Natural killer cell (primary cell): Measurements from ENCODE around the gene LRRC37A2. TPM values are rescaled to one million over a fixed set of nuclear protein-coding genes. Genes with fewer than 3 reads are reported as not detected.
"Not testable (repeated sequence)": the region's sequence is repeated elsewhere in the genome, so short reads cannot be mapped to it uniquely, and the experiment has no call there.

ENCODE experiments used
- ATAC-seq, 3 donors: fragments of 150-1000 bp in 2 of 3; fragments of 200-7000 bp in 1 of 3; cut with Tn5 transposase; 1 replicate in 1 of 3; 2 replicates in 2 of 3; pipeline ENCODE4 v1.10.0; 2021; ENCODE audit warnings: mild to moderate bottlenecking in 2 of 3, moderate library complexity in 2 of 3
- DNase-seq, 2 donors: peaks; one replicate each; pipeline versions ENCODE4 v3.0.0 to v3.0.0-alpha.2; 2013 to 2021; ENCODE audit warnings: mixed read lengths in 1 of 2
- H3K27ac ChIP-seq: one replicate; pipeline ENCODE4 v1.5.1; 2013; ENCODE audit warnings: mild to moderate bottlenecking, low read length
- H3K27me3 ChIP-seq: one replicate; pipeline ENCODE4 v1.6.1; 2013; ENCODE audit warnings: low read length; ENCODE audit not compliant: control insufficient read depth, insufficient read depth
- H3K36me3 ChIP-seq: one replicate; pipeline ENCODE4 v1.6.1; 2013; ENCODE audit warnings: low read length; ENCODE audit not compliant: control insufficient read depth, insufficient read depth
- H3K4me1 ChIP-seq: one replicate; pipeline ENCODE4 v1.6.1; 2013; ENCODE audit warnings: low read length; ENCODE audit not compliant: control insufficient read depth, insufficient read depth
- H3K4me3 ChIP-seq: one replicate; pipeline ENCODE4 v1.5.1; 2013; ENCODE audit warnings: low read length
- H3K9me3 ChIP-seq: one replicate; pipeline ENCODE4 v1.6.1; 2013; ENCODE audit warnings: low read length; ENCODE audit not compliant: control insufficient read depth, insufficient read depth
- H3K27ac Mint-ChIP-seq, 2 donors: one replicate each; pipeline ENCODE4 v1.8.0; 2022; ENCODE audit warnings: mild to moderate bottlenecking in 2 of 2, mixed read lengths in 2 of 2, moderate library complexity in 1 of 2
- H3K27me3 Mint-ChIP-seq, 2 donors: one replicate each; pipeline ENCODE4 v1.8.0; 2022; ENCODE audit warnings: low read depth in 2 of 2, mixed read lengths in 2 of 2
- H3K36me3 Mint-ChIP-seq: one replicate; pipeline ENCODE4 v1.8.0; 2022; ENCODE audit warnings: mixed read lengths
- H3K4me1 Mint-ChIP-seq, 2 donors: one replicate each; pipeline ENCODE4 v1.8.0; 2022; ENCODE audit warnings: mixed read lengths in 2 of 2
- H3K4me3 Mint-ChIP-seq: one replicate; pipeline ENCODE4 v1.8.0; 2022; ENCODE audit warnings: mild to moderate bottlenecking, moderate library complexity, mixed read lengths
- H3K9me3 Mint-ChIP-seq, 2 donors: one replicate each; pipeline ENCODE4 v1.8.0; 2022; ENCODE audit warnings: mixed read lengths in 2 of 2
- intact Hi-C: fragments of 100-400 bp; cut with micrococcal nuclease; formaldehyde crosslinking; loops from one replicate; pipeline ENCODE4 v1.14.2; 2022
- total RNA-seq, 4 donors: library from RNA; stranded (reverse); fragments of 120-200 nt in 1 of 4; gene quantifications; one replicate each; pipeline versions ENCODE4 v1.2.3 to v1.2.4, GENCODE V29; 2013 to 2022

LRRC37A2 gene
- total RNA-seq, 3 donors from 2014 or later (not counting 1 experiment from before 2014, with no cell fraction given), result 8.8 to 21.9 (median 9.9) TPM

DNA sequence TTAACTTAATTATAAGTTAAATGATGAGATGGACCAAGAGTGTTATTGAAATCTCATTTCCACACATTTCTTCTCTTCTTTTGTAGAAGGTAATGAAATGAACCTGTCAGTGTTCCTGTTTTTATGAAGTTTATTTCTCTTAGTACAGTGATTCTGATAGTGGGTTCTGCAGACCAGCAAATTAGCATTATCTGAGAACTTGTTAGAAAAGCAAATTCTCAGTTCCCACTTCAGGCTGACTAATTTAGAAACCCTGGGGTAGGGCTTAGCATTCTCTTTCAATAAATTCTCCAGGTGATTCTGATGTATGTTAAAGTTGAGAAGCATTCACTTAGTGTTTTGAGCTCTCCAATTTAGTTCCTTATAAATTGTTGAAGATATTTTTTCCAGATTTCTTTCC is 90.9 kb downstream of the LRRC37A2 start:
- H3K9me3 ChIP-seq, H3K4me3 Mint-ChIP-seq, H3K27me3 ChIP-seq, H3K27me3 Mint-ChIP-seq, ATAC-seq, H3K4me3 ChIP-seq, H3K4me1 ChIP-seq, H3K27ac Mint-ChIP-seq, H3K36me3 Mint-ChIP-seq, H3K36me3 ChIP-seq, intact Hi-C loops, H3K4me1 Mint-ChIP-seq, DNase-seq, H3K27ac ChIP-seq, H3K9me3 Mint-ChIP-seq: not testable (repeated sequence)

Other genes starting within 250 kb of the LRRC37A2 start
- 1 to 10 TPM; 1.9 to 8.0 (median 3.5) TPM for gene LRRC37A, start 217.3 kb upstream of the LRRC37A2 start, total RNA-seq
- gene ARL17B, start 150.7 kb upstream of the LRRC37A2 start, total RNA-seq, result 10 to 100 TPM; 18.6 to 30.3 (median 20.0) TPM
- gene ARL17A, start 67.2 kb downstream of the LRRC37A2 start, total RNA-seq, result 10 to 100 TPM; 21.9 to 32.6 (median 23.4) TPM
- 10 to 100 TPM; 32.2 to 45.1 (median 39.9) TPM for gene NSF, start 78.2 kb downstream of the LRRC37A2 start, total RNA-seq